H9 (cell line): ENCODE data around the gene WNT6. TPM values are rescaled to one million over a fixed set of nuclear protein-coding genes. Genes with fewer than 3 reads are reported as not detected.

Experiments used
- DNase-seq: peaks from one replicate; pipeline ENCODE4 v3.0.0-alpha.2; 2017
- H2AFZ ChIP-seq: one replicate; pipeline ENCODE4 v1.6.1; 2013; ENCODE audit warnings: mild to moderate bottlenecking, low read length, control low read depth, moderate library complexity
- H2AK5ac ChIP-seq: 2 replicates; pipeline ENCODE4 v1.6.1; 2013; ENCODE audit warnings: low read length, control low read depth, mixed read lengths; ENCODE audit not compliant: insufficient read length
- H2BK120ac ChIP-seq: one replicate; pipeline ENCODE4 v1.6.1; 2013; ENCODE audit warnings: low read depth, mild to moderate bottlenecking, low read length, control low read depth, inconsistent platforms; ENCODE audit not compliant: poor library complexity, severe bottlenecking
- H2BK12ac ChIP-seq: 2 replicates; pipeline ENCODE4 v1.6.1; 2013; ENCODE audit warnings: low read length, control low read depth, mixed read lengths, low read depth; ENCODE audit not compliant: insufficient read length
- H2BK15ac ChIP-seq: 2 replicates; pipeline ENCODE4 v1.6.1; 2013; ENCODE audit warnings: low read depth, low read length, control low read depth
- H2BK20ac ChIP-seq: one replicate; pipeline ENCODE4 v1.6.1; 2013; ENCODE audit warnings: low read depth, mild to moderate bottlenecking, low read length, control low read depth, inconsistent platforms; ENCODE audit not compliant: poor library complexity, severe bottlenecking
- H2BK5ac ChIP-seq: 2 replicates; pipeline ENCODE4 v1.6.1; 2013; ENCODE audit warnings: low read length, control low read depth, mixed read lengths; ENCODE audit not compliant: insufficient read length
- H3K14ac ChIP-seq: 2 replicates; pipeline ENCODE4 v1.6.1; 2013; ENCODE audit warnings: low read length, control low read depth; ENCODE audit not compliant: insufficient read depth
- H3K18ac ChIP-seq: 2 replicates; pipeline ENCODE4 v1.6.1; 2013; ENCODE audit warnings: low read depth, mild to moderate bottlenecking, mixed read lengths, low read length, control low read depth; ENCODE audit not compliant: insufficient read length
- H3K23ac ChIP-seq: 2 replicates; pipeline ENCODE4 v1.6.1; 2013; ENCODE audit warnings: low read length, control low read depth, mixed read lengths, low read depth; ENCODE audit not compliant: insufficient read length
- H3K23me2 ChIP-seq: 2 replicates; pipeline ENCODE4 v1.6.1; 2013; ENCODE audit warnings: low read depth, mild to moderate bottlenecking, mixed read lengths, low read length, control low read depth; ENCODE audit not compliant: insufficient read length, poor library complexity, severe bottlenecking
- H3K27ac ChIP-seq: 2 replicates; pipeline ENCODE4 v1.5.1; 2013; ENCODE audit warnings: low read length, control low read depth, mixed read lengths, low read depth; ENCODE audit not compliant: insufficient read length
- H3K27me3 ChIP-seq: 2 replicates; pipeline ENCODE4 v1.6.1; 2013; ENCODE audit warnings: low read length, control low read depth, inconsistent platforms; ENCODE audit not compliant: insufficient read depth
- H3K4ac ChIP-seq: 2 replicates; pipeline ENCODE4 v1.6.1; 2013; ENCODE audit warnings: low read depth, mild to moderate bottlenecking, control low read depth, inconsistent platforms, low read length, moderate library complexity
- H3K4me1 ChIP-seq: 2 replicates; pipeline ENCODE4 v1.6.1; 2013; ENCODE audit warnings: low read length, control low read depth, inconsistent platforms; ENCODE audit not compliant: insufficient read depth
- H3K4me2 ChIP-seq: 2 replicates; pipeline ENCODE4 v1.6.1; 2013; ENCODE audit warnings: low read length, control low read depth, mixed read lengths; ENCODE audit not compliant: insufficient read length, insufficient read depth
- H3K56ac ChIP-seq: 2 replicates; pipeline ENCODE4 v1.6.1; 2013; ENCODE audit warnings: low read depth, mild to moderate bottlenecking, mixed read lengths, low read length, control low read depth; ENCODE audit not compliant: insufficient read length
- H3K79me1 ChIP-seq: 2 replicates; pipeline ENCODE4 v1.6.1; 2013; ENCODE audit warnings: low read depth, mild to moderate bottlenecking, moderate library complexity, low read length, control low read depth, inconsistent platforms; ENCODE audit not compliant: insufficient read depth, poor library complexity, severe bottlenecking
- H3K79me2 ChIP-seq: 2 replicates; pipeline ENCODE4 v1.6.1; 2013; ENCODE audit warnings: low read length, control low read depth, inconsistent platforms; ENCODE audit not compliant: insufficient read depth
- H3K9ac ChIP-seq: 2 replicates; pipeline ENCODE4 v1.6.1; 2013; ENCODE audit warnings: low read length, control low read depth, mixed read lengths; ENCODE audit not compliant: insufficient read length; ENCODE audit errors: extremely low read depth
- H3K9me3 ChIP-seq: one replicate; pipeline ENCODE4 v1.6.1; 2013; ENCODE audit warnings: low read depth, low read length, inconsistent platforms; ENCODE audit not compliant: control insufficient read depth
- H3T11ph ChIP-seq: one replicate; pipeline ENCODE4 v1.6.1; 2013; ENCODE audit warnings: mild to moderate bottlenecking, low read length, control low read depth, inconsistent platforms
- H4K20me1 ChIP-seq: one replicate; pipeline ENCODE4 v1.6.1; 2013; ENCODE audit not compliant: control insufficient read depth, insufficient read length, insufficient read depth
- H4K5ac ChIP-seq: 2 replicates; pipeline ENCODE4 v1.6.1; 2013; ENCODE audit warnings: low read depth, mild to moderate bottlenecking, mixed read lengths, low read length, control low read depth; ENCODE audit not compliant: insufficient read length
- H4K8ac ChIP-seq: replicated peaks from 2 replicates; pipeline ENCODE4 v1.6.1; 2013; ENCODE audit warnings: low read length, control low read depth, mixed read lengths, low read depth; ENCODE audit not compliant: insufficient read length
- H4K91ac ChIP-seq: 2 replicates; pipeline ENCODE4 v1.6.1; 2013; ENCODE audit warnings: low read depth, mild to moderate bottlenecking, moderate library complexity, mixed read lengths, low read length, control low read depth; ENCODE audit not compliant: insufficient read length
- H3K27ac Mint-ChIP-seq, 3 experiments: 2 replicates in 2 of 3; 3 replicates in 1 of 3; pipeline ENCODE4 v1.8.0; 2020 to 2021; ENCODE audit warnings: mixed read lengths in 3 of 3, mild to moderate bottlenecking in 1 of 3, moderate library complexity in 1 of 3
- H3K27me3 Mint-ChIP-seq: 2 replicates; pipeline ENCODE4 v1.8.0; 2021; ENCODE audit warnings: low read depth, mild to moderate bottlenecking, moderate library complexity, mixed read lengths
- H3K36me3 Mint-ChIP-seq, 3 experiments: 2 replicates in 2 of 3; 3 replicates in 1 of 3; pipeline ENCODE4 v1.8.0; 2020 to 2021; ENCODE audit warnings: low read depth in 3 of 3, mixed read lengths in 3 of 3; ENCODE audit not compliant: insufficient read depth in 1 of 3
- H3K4me1 Mint-ChIP-seq, 2 experiments: 2 replicates each; pipeline ENCODE4 v1.8.0; 2020; ENCODE audit warnings: mixed read lengths in 2 of 2
- H3K4me3 Mint-ChIP-seq, 2 experiments: 2 replicates in 1 of 2; 3 replicates in 1 of 2; pipeline ENCODE4 v1.8.0; 2020 to 2021; ENCODE audit warnings: mild to moderate bottlenecking in 2 of 2, mixed read lengths in 2 of 2, moderate library complexity in 1 of 2
- H3K9me3 Mint-ChIP-seq, 2 experiments: 2 replicates in 1 of 2; 3 replicates in 1 of 2; pipeline ENCODE4 v1.8.0; 2020; ENCODE audit warnings: mild to moderate bottlenecking in 2 of 2, mixed read lengths in 2 of 2, moderate library complexity in 1 of 2
- WGBS: extraction: QIAGEN DNeasy Blood & Tissue Kit; methylation state at CpG from one replicate; pipeline ENCODE4 v1.1.7; 2013; ENCODE audit warnings: missing lambda C conversion rate, low lambda C conversion rate, mixed read lengths; ENCODE audit not compliant: insufficient read length; ENCODE audit errors: extremely low coverage; 5-methylcytosine and 5-hydroxymethylcytosine counted together
- total RNA-seq: library from RNA; stranded (reverse); gene quantifications from 2 replicates; pipeline ENCODE4 v1.2.1, GENCODE V29; 2021
- TF ChIP-seq, protein P1 (sequence below): fragments of 200-600 bp; sonication (generic); conservative IDR thresholded peaks from 3 replicates; pipeline ENCODE4 v1.8.0; 2021; ENCODE audit warnings: antibody characterized with exemption, mild to moderate bottlenecking

The WNT6 gene
- total RNA-seq, 1 experiment from 2014 or later = not detected

DNA sequence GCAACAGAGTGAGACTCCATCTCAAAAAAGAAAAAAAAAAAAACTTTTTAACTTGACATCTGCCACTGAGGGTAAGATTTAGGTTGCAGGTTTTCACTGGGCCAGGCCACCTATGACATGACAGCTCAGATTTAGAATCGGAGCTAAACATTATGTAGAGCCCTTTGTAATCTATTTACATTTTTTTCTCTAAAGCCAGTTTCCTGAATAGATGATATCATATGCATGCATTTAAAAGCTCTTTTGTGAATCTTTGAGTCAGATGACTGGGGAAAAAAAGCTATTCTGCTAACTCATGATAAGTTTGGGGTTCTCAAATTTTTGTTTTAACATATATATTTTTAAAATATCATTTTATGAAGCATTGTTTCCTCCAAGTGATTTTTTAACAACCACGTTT is 49.3 kb upstream of the WNT6 start:
- Histone ChIP-seq H3K9ac (no peak overlapping the region), H3K23me2 (no peaks in the 10 kb centered on the region), H2AK5ac (no peak overlapping the region), H2BK120ac (no peak overlapping the region), H3T11ph (no peak overlapping the region), H4K91ac (no peak overlapping the region), H3K56ac (no peak overlapping the region), H2AFZ (no peak overlapping the region), H3K14ac (no peak overlapping the region), H3K18ac (no peak overlapping the region), H3K4ac (no peak overlapping the region), H2BK15ac (no peak overlapping the region), H3K79me1 (no peaks in the 10 kb centered on the region), H2BK20ac (no peak overlapping the region), H4K20me1 (no peaks in the 10 kb centered on the region), H3K79me2 (no peaks in the 10 kb centered on the region), H2BK5ac (no peak overlapping the region), H3K4me1 (peaks cover 3% of the 10 kb centered on the region; the same call in 1 of the 2 replicates), H3K23ac (no peak overlapping the region), H3K9me3 (no peaks in the 10 kb centered on the region), H3K27me3 (no peaks in the 10 kb centered on the region), H2BK12ac (no peak overlapping the region), H3K27ac (no peak overlapping the region), H3K4me2 (no peak overlapping the region), H4K8ac (no peak overlapping the region), H4K5ac (no peak overlapping the region)
- no peak for DNase-seq
- H3K27me3 Mint-ChIP-seq = no peaks in the 10 kb centered on the region
- no CpG with 5 or more reads among the region's 2 CpGs for WGBS
- H3K4me1 Mint-ChIP-seq = peaks cover 13 to 14% of the 10 kb centered on the region in 2 experiments
- no peak overlapping the region for H3K27ac Mint-ChIP-seq
- peaks cover 0 to under 1% of the 10 kb centered on the region in 2 experiments; a peak in 2 of 5 replicates for H3K9me3 Mint-ChIP-seq
- peaks cover 0 to 1% (median 0%) of the 10 kb centered on the region in 3 experiments; a peak in 2 of 7 replicates for H3K36me3 Mint-ChIP-seq
- no peak overlapping the region for H3K4me3 Mint-ChIP-seq
- TF ChIP-seq, protein P1, sequence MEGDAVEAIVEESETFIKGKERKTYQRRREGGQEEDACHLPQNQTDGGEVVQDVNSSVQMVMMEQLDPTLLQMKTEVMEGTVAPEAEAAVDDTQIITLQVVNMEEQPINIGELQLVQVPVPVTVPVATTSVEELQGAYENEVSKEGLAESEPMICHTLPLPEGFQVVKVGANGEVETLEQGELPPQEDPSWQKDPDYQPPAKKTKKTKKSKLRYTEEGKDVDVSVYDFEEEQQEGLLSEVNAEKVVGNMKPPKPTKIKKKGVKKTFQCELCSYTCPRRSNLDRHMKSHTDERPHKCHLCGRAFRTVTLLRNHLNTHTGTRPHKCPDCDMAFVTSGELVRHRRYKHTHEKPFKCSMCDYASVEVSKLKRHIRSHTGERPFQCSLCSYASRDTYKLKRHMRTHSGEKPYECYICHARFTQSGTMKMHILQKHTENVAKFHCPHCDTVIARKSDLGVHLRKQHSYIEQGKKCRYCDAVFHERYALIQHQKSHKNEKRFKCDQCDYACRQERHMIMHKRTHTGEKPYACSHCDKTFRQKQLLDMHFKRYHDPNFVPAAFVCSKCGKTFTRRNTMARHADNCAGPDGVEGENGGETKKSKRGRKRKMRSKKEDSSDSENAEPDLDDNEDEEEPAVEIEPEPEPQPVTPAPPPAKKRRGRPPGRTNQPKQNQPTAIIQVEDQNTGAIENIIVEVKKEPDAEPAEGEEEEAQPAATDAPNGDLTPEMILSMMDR = no peak
